Measurements from ENCODE around the gene ITGB2.

The ITGB2 gene

DNA sequence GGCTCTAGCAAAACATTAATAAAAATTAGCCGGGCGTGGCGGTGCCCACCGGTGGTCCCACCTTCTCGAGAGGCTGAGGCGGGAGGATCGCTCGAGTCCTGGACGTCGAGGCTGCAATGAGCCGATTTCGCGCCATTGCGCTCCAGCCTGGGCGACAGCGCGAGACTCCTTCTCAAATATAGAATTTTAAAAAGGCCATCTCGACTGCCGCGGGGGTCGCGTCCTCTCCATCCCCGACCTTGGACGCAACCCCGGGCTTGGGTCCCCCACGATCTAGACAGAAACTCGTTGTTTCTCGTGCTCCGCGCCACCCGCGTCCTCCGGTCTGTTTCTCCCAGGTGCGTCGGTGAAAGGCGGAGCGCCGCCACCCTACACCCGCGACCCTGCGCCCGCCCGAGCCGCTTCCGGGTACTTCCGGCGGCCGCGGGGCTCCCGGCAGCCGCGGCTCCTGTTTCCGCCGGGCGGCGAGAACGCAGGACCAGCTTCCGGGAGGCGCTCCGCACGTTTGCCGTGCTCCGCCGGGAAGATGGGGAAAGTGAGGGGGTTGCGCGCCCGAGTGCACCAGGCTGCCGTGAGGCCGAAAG lies 18.9 kb upstream of the ITGB2 start, which contains the start of gene SLX9:
Gene SLX9, plus strand, starts transcription at position 498 of the 584 bp plus-strand sequence. Its CDS starts 29 bp downstream, at position 527.
- peak within 1 kb of the TSS; percentile 95 for H3K4me3 ChIP-seq (ENCODE audit: control insufficient read depth, low read depth, low read length)
- TF ChIP-seq, protein P1, sequence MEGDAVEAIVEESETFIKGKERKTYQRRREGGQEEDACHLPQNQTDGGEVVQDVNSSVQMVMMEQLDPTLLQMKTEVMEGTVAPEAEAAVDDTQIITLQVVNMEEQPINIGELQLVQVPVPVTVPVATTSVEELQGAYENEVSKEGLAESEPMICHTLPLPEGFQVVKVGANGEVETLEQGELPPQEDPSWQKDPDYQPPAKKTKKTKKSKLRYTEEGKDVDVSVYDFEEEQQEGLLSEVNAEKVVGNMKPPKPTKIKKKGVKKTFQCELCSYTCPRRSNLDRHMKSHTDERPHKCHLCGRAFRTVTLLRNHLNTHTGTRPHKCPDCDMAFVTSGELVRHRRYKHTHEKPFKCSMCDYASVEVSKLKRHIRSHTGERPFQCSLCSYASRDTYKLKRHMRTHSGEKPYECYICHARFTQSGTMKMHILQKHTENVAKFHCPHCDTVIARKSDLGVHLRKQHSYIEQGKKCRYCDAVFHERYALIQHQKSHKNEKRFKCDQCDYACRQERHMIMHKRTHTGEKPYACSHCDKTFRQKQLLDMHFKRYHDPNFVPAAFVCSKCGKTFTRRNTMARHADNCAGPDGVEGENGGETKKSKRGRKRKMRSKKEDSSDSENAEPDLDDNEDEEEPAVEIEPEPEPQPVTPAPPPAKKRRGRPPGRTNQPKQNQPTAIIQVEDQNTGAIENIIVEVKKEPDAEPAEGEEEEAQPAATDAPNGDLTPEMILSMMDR (IDR thresholded peaks at IDR 0.05; ENCODE audit: control insufficient read depth, insufficient read depth, low read depth, low read length, missing control alignments) = no peak
- DNase-seq (ENCODE audit: low read depth) = peak; percentile 20

GRCh38 chr21:44938772-44939531 lies 18.3 kb upstream of the ITGB2 start:
- TF ChIP-seq, protein P1 (IDR thresholded peaks at IDR 0.05; ENCODE audit: control insufficient read depth, insufficient read depth, low read depth, low read length, missing control alignments) = no peak
- DNase-seq (ENCODE audit: low read depth) = no peak
- H3K4me3 ChIP-seq (ENCODE audit: control insufficient read depth, low read depth, low read length) = peak overlapping the region; percentile 95

DNA sequence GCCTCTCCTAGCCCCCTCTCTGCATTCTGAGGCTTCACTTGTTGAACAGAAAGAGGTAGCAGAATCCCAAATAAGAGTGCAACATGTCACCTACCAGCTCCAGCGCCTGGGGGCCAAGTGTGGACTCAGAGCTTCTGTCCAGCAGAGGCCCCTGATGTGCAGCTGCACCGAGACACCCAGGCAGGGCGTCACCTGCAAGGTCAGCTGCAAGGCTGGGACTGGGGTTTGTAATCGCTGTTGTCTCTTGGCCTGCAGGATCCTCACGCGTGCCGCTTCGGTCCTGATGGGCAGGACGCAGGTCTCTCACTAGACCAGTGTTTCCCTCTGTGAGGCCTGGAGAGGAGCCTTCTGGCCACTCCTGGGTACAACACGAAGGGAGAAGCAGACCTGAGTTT lies 14.8 kb upstream of the ITGB2 start:
- TF ChIP-seq, protein P1 (IDR thresholded peaks at IDR 0.05; ENCODE audit: control insufficient read depth, insufficient read depth, low read depth, low read length, missing control alignments) = no peak
- no peak for DNase-seq (ENCODE audit: low read depth)
- no peak overlapping the region for H3K4me3 ChIP-seq (ENCODE audit: control insufficient read depth, low read depth, low read length)

DNA sequence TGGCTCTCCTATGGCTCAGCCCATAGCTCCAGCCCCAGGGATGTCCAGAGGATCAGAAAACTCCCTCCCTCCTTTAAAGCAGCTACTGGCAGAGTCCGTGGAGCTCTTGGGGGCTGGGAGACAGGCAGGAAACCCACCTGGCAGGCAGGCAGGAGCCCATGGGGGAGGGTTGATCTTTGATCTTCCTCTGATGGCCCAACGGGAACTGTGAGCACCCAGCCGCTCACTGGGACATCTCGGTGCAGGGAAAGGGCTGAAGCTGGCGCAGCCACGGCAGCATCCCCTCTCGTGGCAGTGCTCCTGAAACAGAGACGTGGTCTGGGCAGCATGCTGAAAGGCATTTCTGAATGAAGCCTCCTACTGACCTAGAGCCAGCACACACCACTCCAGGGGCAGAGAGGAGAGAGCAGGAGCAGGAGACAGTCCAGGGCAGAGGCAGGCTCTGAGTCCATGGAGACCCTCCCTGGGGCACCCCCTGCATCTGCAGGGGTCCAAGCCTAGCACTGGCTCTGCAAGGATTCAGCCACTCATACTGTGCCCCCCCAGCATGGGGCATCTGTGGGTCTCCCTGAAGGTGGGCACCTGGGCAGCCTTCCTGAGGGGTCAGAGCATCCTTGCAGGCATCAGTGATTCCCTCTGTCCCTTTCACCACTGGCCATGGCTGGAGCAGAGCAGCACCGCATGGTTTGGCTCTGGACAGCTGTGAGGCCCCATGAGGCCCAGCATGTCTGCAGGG lies 14.3 kb upstream of the ITGB2 start:
- TF ChIP-seq, protein P1 (IDR thresholded peaks at IDR 0.05; ENCODE audit: control insufficient read depth, insufficient read depth, low read depth, low read length, missing control alignments) = no peak
- H3K4me3 ChIP-seq (ENCODE audit: control insufficient read depth, low read depth, low read length) = no peak overlapping the region
- DNase-seq (ENCODE audit: low read depth) = no peak

- no peak overlapping the region for H3K4me3 ChIP-seq (ENCODE audit: control insufficient read depth, low read depth, low read length)
- DNase-seq (ENCODE audit: low read depth) = no peak
- TF ChIP-seq, protein P1 (IDR thresholded peaks at IDR 0.05; ENCODE audit: control insufficient read depth, insufficient read depth, low read depth, low read length, missing control alignments) = no peak
Observed at GRCh38 chr21:44934276-44934675, 13.6 kb upstream of the ITGB2 start.

DNA sequence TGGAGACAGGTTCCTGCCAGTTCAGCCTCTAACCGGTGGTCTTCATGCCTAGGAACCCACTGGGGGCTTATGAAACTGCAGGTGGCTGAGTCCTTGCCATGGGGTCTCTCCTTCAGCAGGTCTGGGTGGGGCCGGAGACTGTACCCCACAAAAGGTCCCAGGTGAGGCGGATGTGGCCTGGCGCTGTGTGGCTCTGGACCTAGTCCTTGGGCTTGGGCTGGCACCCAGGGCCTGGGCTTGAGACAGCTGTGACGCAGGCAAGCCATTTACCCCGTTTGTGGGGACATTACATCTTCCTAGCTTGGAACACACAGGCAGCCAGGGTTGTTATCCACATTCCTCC lies 13.2 kb upstream of the ITGB2 start:
- TF ChIP-seq, protein P1 (IDR thresholded peaks at IDR 0.05; ENCODE audit: control insufficient read depth, insufficient read depth, low read depth, low read length, missing control alignments) = no peak
- no peak for DNase-seq (ENCODE audit: low read depth)
- H3K4me3 ChIP-seq (ENCODE audit: control insufficient read depth, low read depth, low read length) = no peak overlapping the region
